Gastroesophageal sphincter (tissue), 4 donors: Measurements from ENCODE around the gene GDPD3. TPM values are rescaled to one million over a fixed set of nuclear protein-coding genes. Genes with fewer than 3 reads are reported as not detected.

Experiments
- ATAC-seq: fragments of 150-250 bp; one replicate; pipeline ENCODE4 v1.9.1; 2016; ENCODE audit warnings: mild to moderate bottlenecking, moderate library complexity
- H3K27ac ChIP-seq, 4 donors: fragments of 200-600 bp; sonication (generic) in 3 of 4; 1 replicate in 3 of 4; 2 replicates in 1 of 4; pipeline ENCODE4 v1.5.1; 2016 to 2019
- H3K27me3 ChIP-seq: fragments of 200-600 bp; sonication (generic); one replicate; pipeline ENCODE4 v1.5.1; 2019
- H3K36me3 ChIP-seq, 2 donors: fragments of 200-600 bp; sonication (generic); one replicate each; pipeline ENCODE4 v1.5.1; 2019; ENCODE audit warnings: control low read depth in 1 of 2
- H3K4me1 ChIP-seq, 3 donors: fragments of 200-600 bp; sonication (generic); 1 replicate in 2 of 3; 2 replicates in 1 of 3; pipeline ENCODE4 v1.5.1; 2016 to 2019; ENCODE audit warnings: control low read depth in 2 of 3
- H3K4me3 ChIP-seq, 2 donors: fragments of 200-600 bp; sonication (generic); one replicate each; pipeline ENCODE4 v1.5.1; 2019; ENCODE audit warnings: mild to moderate bottlenecking in 1 of 2, moderate library complexity in 1 of 2
- H3K9me3 ChIP-seq, 3 donors: fragments of 200-600 bp; sonication (generic); one replicate each; pipeline ENCODE4 v1.5.1; 2017 to 2019; ENCODE audit warnings: control low read depth in 2 of 3
- CTCF ChIP-seq, 4 experiments: fragments of 200-600 bp in 2 of 4; fragments of 450-650 bp in 2 of 4; sonication (generic) in 1 of 4; IDR thresholded peaks; one replicate each; pipeline ENCODE4 v1.5.1; 2017 to 2019; ENCODE audit warnings: antibody characterized with exemption in 4 of 4, mild to moderate bottlenecking in 2 of 4, moderate library complexity in 2 of 4
- EP300 ChIP-seq: sonication (generic); formaldehyde crosslinking; IDR thresholded peaks from one replicate; pipeline ENCODE4 v1.6.1; 2017; ENCODE audit warnings: antibody characterized with exemption, mild to moderate bottlenecking
- POLR2A ChIP-seq, 2 donors: fragments of 450-650 bp; IDR thresholded peaks; one replicate each; pipeline ENCODE4 v1.6.1; 2017; ENCODE audit warnings: antibody characterized with exemption in 2 of 2, mild to moderate bottlenecking in 2 of 2, moderate library complexity in 1 of 2
- POLR2AphosphoS5 ChIP-seq: sonication (generic); formaldehyde crosslinking; IDR thresholded peaks from one replicate; pipeline ENCODE4 v1.6.1; 2017; ENCODE audit warnings: antibody characterized with exemption
- WGBS, 2 donors: methylation state at CpG; one replicate each; pipeline ENCODE4 v1.1.5; 2018; ENCODE audit warnings: low coverage in 1 of 2; 5-methylcytosine and 5-hydroxymethylcytosine counted together
- total RNA-seq, 4 donors: library from RNA; depleted of rRNA; stranded (reverse); fragments of >200 nt; gene quantifications; one replicate each; pipeline ENCODE4 v1.1.0, GENCODE V29; 2016

GDPD3 gene
- total RNA-seq, 4 donors from 2014 or later = 1.1 to 3.1 (median 1.9) TPM

GRCh38 chr16:30079480-30079879 is 33.9 kb downstream of the GDPD3 start:
- 74 to 80% methylated on average over 1 to 7 of the region's 7 CpGs for WGBS, 2 donors
- peaks cover 0 to 45% (median 17%) of the 10 kb centered on the region in 3 donors for H3K4me1 ChIP-seq
- no peaks in the 10 kb centered on the region for H3K9me3 ChIP-seq
- no peak for TF ChIP-seq POLR2AphosphoS5
- no peak for TF ChIP-seq CTCF (IDR thresholded peaks at IDR 0.05)
- no peak overlapping the region for H3K4me3 ChIP-seq
- ATAC-seq = no peak
- H3K27me3 ChIP-seq = no peaks in the 10 kb centered on the region
- no peak overlapping the region for H3K27ac ChIP-seq
- peaks cover 0 to 75% of the 10 kb centered on the region in 2 donors for H3K36me3 ChIP-seq

- no peaks in the 10 kb centered on the region for H3K27me3 ChIP-seq
- H3K9me3 ChIP-seq = no peaks in the 10 kb centered on the region
- H3K4me3 ChIP-seq = no peak overlapping the region
- H3K4me1 ChIP-seq = peaks cover 0 to 45% (median 17%) of the 10 kb centered on the region in 3 donors
- no peak overlapping the region for H3K27ac ChIP-seq
- 72 to 80% methylated on average over 1 to 2 of the region's 7 CpGs for WGBS, 2 donors
- TF ChIP-seq EP300 (no peak), POLR2AphosphoS5 (no peak), POLR2A (IDR thresholded peaks at IDR 0.05) (no peak), CTCF (IDR thresholded peaks at IDR 0.05) (no peak)
- ATAC-seq = no peak
- peaks cover 0 to 69% of the 10 kb centered on the region in 2 donors for H3K36me3 ChIP-seq
These were observed 34.6 kb downstream of the GDPD3 start for GRCh38 chr16:30078744-30079143.

- no peaks in the 10 kb centered on the region for H3K27me3 ChIP-seq
- no peak for TF ChIP-seq EP300
- TF ChIP-seq POLR2A (IDR thresholded peaks at IDR 0.05) = no peak
- TF ChIP-seq POLR2AphosphoS5 = no peak
- no peak for TF ChIP-seq CTCF (IDR thresholded peaks at IDR 0.05)
- ATAC-seq = no peak
- H3K36me3 ChIP-seq = peaks cover 0 to 69% of the 10 kb centered on the region in 2 donors
- no peak overlapping the region for H3K4me3 ChIP-seq
- H3K9me3 ChIP-seq = no peaks in the 10 kb centered on the region
- peaks cover 0 to 45% (median 17%) of the 10 kb centered on the region in 3 donors for H3K4me1 ChIP-seq
- H3K27ac ChIP-seq = no peak overlapping the region
- 68 to 82% methylated on average over 2 to 4 of the region's 6 CpGs for WGBS, 2 donors
These were observed 35.7 kb downstream of the GDPD3 start for GRCh38 chr16:30077656-30078055.

- Histone ChIP-seq H3K27ac (peak overlapping the region; percentile 83 to 94 (median 88)), H3K4me1 (peaks cover 0 to 51% (median 17%) of the 10 kb centered on the region in 3 donors), H3K9me3 (no peaks in the 10 kb centered on the region), H3K4me3 (peak overlapping the region; percentile 93 to 100), H3K27me3 (no peaks in the 10 kb centered on the region), H3K36me3 (peaks cover 0 to 69% of the 10 kb centered on the region in 2 donors)
- 3 to 20% methylated on average over 3 to 7 of the region's 33 CpGs for WGBS, 2 donors
- TF ChIP-seq CTCF (IDR thresholded peaks at IDR 0.05) (no peak), POLR2AphosphoS5 (no peak), POLR2A (IDR thresholded peaks at IDR 0.05) (no peak), EP300 (no peak)
- peak; percentile 11 for ATAC-seq
These were observed 37.0 kb downstream of the GDPD3 start for GRCh38 chr16:30076276-30076791.

- TF ChIP-seq CTCF (IDR thresholded peaks at IDR 0.05) (peak in 2 of 4 experiments; percentile 19 to 36), POLR2AphosphoS5 (peak; percentile 94), EP300 (no peak), POLR2A (IDR thresholded peaks at IDR 0.05) (peak; percentile 62 to 74)
- 0 to 7% methylated on average over 10 to 16 of the region's 67 CpGs for WGBS, 2 donors
- Histone ChIP-seq H3K36me3 (peaks cover 0 to 69% of the 10 kb centered on the region in 2 donors), H3K27me3 (no peaks in the 10 kb centered on the region), H3K9me3 (no peaks in the 10 kb centered on the region), H3K4me1 (peaks cover 0 to 57% (median 17%) of the 10 kb centered on the region in 3 donors), H3K27ac (peak within 1 kb of the TSS; percentile 83 to 94 (median 88)), H3K4me3 (peak within 1 kb of the TSS; percentile 93 to 100)
- peak; percentile 96 for ATAC-seq
These were observed 37.6 kb downstream of the GDPD3 start, which contains the start of gene PPP4C for GRCh38 chr16:30075503-30076275. TSS of gene PPP4C (plus strand) at chr16:30075994. CDS start at chr16:30076378, 384 bp downstream.
